Middle frontal gyrus (tissue), 1 donor: ENCODE measurements around the gene TPRN.

Source experiments
- DNase-seq: peaks from one replicate; pipeline ENCODE4 v3.0.0-alpha.2; 2015; ENCODE audit warnings: low spot score; ENCODE audit errors: extremely low spot score

The TPRN gene

DNA sequence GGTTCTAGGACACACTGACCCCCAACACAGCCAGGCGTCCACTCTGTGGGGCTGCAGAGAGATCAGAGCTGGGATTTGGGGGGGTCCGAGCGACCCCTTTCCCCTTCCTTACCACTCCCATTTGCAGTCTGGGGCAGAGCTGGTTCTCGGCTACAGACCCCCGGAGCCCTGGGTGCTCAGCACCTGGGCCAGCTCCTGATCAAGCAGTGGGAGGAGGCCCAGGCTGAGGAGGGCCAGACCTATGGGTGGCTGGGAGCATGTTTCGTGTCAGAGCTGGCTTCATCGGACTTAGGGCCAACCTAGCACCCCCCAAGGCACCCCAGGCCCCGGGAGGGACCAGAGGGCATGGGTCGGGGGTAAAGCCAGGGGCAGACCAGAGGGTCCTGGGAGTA lies 54.0 kb downstream of the TPRN start:
- no peak for DNase-seq

DNA sequence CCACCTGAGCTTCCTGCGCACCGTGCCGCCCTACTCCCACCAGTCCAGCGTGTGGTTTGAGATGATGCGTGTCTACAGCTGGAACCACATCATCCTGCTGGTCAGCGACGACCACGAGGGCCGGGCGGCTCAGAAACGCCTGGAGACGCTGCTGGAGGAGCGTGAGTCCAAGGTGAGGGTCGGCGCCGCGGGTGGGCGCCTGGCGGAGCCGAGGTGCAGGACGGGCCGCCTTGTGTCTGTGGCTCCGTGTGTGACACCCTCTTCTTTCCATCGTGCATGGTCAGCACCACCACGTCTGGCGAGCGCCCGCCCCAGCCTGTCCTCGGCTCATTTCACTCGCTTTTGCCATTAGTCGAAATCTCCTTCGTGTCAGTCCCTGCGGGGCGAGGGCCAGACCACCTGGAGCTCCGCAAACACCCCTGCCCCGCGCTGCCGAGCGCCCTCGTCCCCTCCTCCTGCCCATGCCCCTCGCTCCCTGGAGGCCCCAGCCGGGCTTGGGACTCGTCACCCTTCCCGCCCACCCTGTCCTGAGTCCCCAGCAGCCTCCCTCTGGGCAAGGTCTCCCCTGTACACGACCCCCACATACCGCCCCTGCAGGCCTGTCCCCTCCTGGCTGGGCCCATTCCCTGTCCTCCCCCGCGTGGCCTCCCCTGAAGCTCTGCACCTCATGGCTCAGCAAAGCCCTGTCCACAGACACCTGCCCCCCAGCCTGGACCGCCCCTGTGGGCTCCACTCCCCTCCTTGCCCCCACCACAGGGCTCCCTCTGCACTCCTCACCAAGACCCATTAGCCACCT lies 54.6 kb downstream of the TPRN start:
- no peak for DNase-seq

DNA sequence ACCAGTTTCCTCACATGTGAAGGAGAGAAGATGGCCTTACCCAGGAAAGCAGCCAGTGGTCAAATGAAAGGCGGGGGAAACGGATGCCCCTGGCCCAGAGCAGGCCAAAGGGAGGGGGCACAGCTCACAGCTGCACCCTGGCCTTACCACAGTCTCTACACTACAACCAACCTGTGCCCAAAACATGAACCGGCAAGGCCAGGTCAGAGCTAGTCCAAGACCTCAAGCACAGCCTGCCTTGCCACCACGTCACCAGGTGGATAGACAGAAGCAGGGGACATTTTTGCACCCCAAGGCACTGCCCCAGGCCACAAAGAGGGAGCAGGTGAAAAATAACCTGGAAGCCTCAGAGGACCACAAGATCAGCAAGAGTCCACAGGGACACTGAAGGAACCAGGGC lies 57.1 kb downstream of the TPRN start:
- no peak for DNase-seq

DNA sequence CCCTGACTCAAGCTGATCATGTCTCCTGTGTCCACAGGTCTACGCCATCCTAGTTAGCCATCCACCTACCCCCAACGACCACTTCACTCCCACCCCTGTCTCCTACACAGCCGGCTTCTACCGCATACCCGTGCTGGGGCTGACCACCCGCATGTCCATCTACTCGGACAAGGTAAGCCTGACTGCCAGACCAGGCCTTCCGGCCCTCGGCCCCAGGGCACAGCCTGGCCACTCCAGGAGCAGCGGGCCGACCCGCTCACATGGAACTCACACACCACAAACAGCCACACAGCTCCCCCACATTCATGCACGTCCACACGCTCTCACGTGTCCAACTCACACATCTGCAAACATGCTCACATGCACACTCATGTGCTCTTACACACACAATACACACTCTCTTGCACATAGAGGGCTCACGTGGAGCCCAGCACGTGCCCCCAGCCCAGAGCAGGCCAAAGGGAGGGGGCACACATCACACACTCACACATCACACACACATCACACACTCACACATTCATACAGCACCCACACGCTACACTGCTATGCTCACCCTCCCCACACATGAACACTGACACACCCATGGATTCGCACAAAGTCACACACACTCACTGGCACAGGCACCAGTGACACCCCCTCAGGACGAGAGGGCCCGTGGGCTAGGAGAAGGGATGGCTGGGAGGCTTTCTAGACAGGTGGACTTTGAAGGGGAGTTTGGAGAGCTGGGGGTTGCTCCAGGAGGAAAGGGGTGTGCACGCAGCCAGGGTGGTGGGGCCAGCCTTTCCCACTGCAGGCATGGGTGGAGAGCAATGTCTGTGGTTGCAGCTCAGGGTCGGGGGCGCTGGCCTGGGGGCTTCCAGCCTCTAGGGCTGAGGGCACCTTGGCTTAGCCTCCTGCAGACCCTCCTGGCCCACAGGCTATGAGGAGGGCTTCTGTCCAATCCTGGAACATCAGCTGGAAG lies 58.3 kb downstream of the TPRN start:
- no peak for DNase-seq
